ENCODE data around the gene AGMAT.

DNA sequence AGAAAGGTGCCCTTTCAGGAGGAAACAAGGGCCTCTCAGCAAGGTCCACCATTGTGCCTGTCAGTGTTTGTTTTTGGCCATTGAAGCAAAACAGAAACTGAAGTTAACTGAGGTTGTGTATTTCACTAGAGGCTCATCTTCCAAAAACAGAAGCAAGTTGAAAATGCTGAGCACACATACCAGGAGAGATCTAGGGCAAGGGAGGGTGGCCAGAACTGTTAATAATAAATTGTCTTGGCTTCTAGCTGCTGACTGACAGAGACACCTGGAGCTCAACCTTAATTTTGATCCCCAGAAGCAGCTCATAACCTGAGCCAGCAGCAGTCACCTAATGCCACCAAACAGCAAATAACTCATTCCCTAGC lies 5.2 kb downstream of the AGMAT start:
- TF ChIP-seq, protein P1, sequence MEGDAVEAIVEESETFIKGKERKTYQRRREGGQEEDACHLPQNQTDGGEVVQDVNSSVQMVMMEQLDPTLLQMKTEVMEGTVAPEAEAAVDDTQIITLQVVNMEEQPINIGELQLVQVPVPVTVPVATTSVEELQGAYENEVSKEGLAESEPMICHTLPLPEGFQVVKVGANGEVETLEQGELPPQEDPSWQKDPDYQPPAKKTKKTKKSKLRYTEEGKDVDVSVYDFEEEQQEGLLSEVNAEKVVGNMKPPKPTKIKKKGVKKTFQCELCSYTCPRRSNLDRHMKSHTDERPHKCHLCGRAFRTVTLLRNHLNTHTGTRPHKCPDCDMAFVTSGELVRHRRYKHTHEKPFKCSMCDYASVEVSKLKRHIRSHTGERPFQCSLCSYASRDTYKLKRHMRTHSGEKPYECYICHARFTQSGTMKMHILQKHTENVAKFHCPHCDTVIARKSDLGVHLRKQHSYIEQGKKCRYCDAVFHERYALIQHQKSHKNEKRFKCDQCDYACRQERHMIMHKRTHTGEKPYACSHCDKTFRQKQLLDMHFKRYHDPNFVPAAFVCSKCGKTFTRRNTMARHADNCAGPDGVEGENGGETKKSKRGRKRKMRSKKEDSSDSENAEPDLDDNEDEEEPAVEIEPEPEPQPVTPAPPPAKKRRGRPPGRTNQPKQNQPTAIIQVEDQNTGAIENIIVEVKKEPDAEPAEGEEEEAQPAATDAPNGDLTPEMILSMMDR (conservative IDR thresholded peaks at IDR 0.05 in 1 of 2, IDR thresholded peaks at IDR 0.05 in 1 of 2; ENCODE audit: low read depth in 1 of 2, low read length in 2 of 2) = no peak
- no peak for TF ChIP-seq EZH2 (IDR thresholded peaks at IDR 0.05; ENCODE audit: low read length, missing control alignments)
